GM18519 (cell line): ENCODE results near the gene EHMT2.
"Not testable (repeated sequence)": the region's sequence is repeated elsewhere in the genome, so short reads cannot be mapped to it uniquely, and the experiment has no call there.

Experiments used
- ATAC-seq: cut with Tn5 transposase; IDR thresholded peaks from one replicate; pipeline ENCODE4 v1.9.1; 2021; ENCODE audit warnings: mild to moderate bottlenecking, moderate library complexity; ENCODE audit not compliant: unreplicated experiment, low FRiP score

The EHMT2 gene

GRCh38 chr6:31874084-31874670, 23.3 kb downstream of the EHMT2 start:
- ATAC-seq = no peak

- ATAC-seq = no peak
These were observed 26.3 kb downstream of the EHMT2 start for GRCh38 chr6:31871046-31871659.

GRCh38 chr6:31870385-31870921, 27.0 kb downstream of the EHMT2 start:
- no peak for ATAC-seq

- no peak for ATAC-seq
These were observed 28.2 kb downstream of the EHMT2 start for GRCh38 chr6:31869343-31869742.

- ATAC-seq = not testable (repeated sequence)
These were observed 28.9 kb downstream of the EHMT2 start for GRCh38 chr6:31868658-31868971.

- ATAC-seq = no peak
These were observed 32.0 kb downstream of the EHMT2 start for GRCh38 chr6:31865205-31866118.

GRCh38 chr6:31864818-31865204, 32.7 kb downstream of the EHMT2 start:
- no peak for ATAC-seq

- ATAC-seq = not testable (repeated sequence)
These were observed 33.4 kb downstream of the EHMT2 start for GRCh38 chr6:31864123-31864562.

GRCh38 chr6:31862344-31863235, 34.9 kb downstream of the EHMT2 start, which contains the start of gene NEU1:
Gene NEU1 (minus strand): TSS chr6:31862821. CDS start chr6:31862776, 45 bp downstream.
- ATAC-seq = peak; percentile 83

- ATAC-seq = no peak
These were observed 35.6 kb downstream of the EHMT2 start for GRCh38 chr6:31861919-31862343.

GRCh38 chr6:31861150-31861549, 36.3 kb downstream of the EHMT2 start:
- ATAC-seq = no peak

GRCh38 chr6:31860349-31860748, 37.1 kb downstream of the EHMT2 start:
- no peak for ATAC-seq

GRCh38 chr6:31859923-31860322, 37.6 kb downstream of the EHMT2 start:
- ATAC-seq = no peak

- ATAC-seq = no peak
These were observed 38.8 kb downstream of the EHMT2 start for GRCh38 chr6:31858707-31859106.

GRCh38 chr6:31857774-31858173, 39.7 kb downstream of the EHMT2 start:
- ATAC-seq = not testable (repeated sequence)

- not testable (repeated sequence) for ATAC-seq
These were observed 45.3 kb downstream of the EHMT2 start for GRCh38 chr6:31851980-31852718.

- no peak for ATAC-seq
These were observed 46.0 kb downstream of the EHMT2 start for GRCh38 chr6:31851485-31851832.

- no peak for ATAC-seq
These were observed 46.6 kb downstream of the EHMT2 start for GRCh38 chr6:31850765-31851484.
